ENCODE measurements around the gene SLC8A1. TPM values are rescaled to one million over a fixed set of nuclear protein-coding genes. Genes with fewer than 3 reads are reported as not detected.

The SLC8A1 gene
- total RNA-seq, 1 experiment from 2014 or later: 1.7 TPM

- no peak overlapping the region for H4K8ac ChIP-seq (replicated peaks; ENCODE audit: insufficient read length, low read depth, low read length)
- TF ChIP-seq CTCF (conservative IDR thresholded peaks at IDR 0.05): no peak
- Mint-ChIP-seq H3K27me3 (ENCODE audit: low read depth) (0 out of 2 replicates have a peak, but pooled peaks cover under 1% of the 10 kb centered on the region), H3K36me3 (ENCODE audit: insufficient read depth in 1 of 3, low read depth in 3 of 3) (no peaks in the 10 kb centered on the region), H3K9me3 (no peaks in the 10 kb centered on the region), H3K27ac (no peak overlapping the region), H3K4me3 (no peak overlapping the region), H3K4me1 (peaks cover 3 to 6% of the 10 kb centered on the region in 2 experiments)
- H2BK15ac ChIP-seq (ENCODE audit: low read depth, low read length): no peak overlapping the region
- H3K27me3 ChIP-seq (ENCODE audit: insufficient read depth, low read length): no peaks in the 10 kb centered on the region
- no peak overlapping the region for H3K27ac ChIP-seq (ENCODE audit: insufficient read length, low read depth, low read length)
- H3T11ph ChIP-seq (ENCODE audit: low read length): no peak overlapping the region
- no peak overlapping the region for H3K56ac ChIP-seq (ENCODE audit: insufficient read length, low read depth, low read length)
- DNase-seq: no peak
- H3K9ac ChIP-seq (ENCODE audit: extremely low read depth, insufficient read length, low read length): no peak overlapping the region
- no peak overlapping the region for H4K5ac ChIP-seq (ENCODE audit: insufficient read length, low read depth, low read length)
- H3K4me2 ChIP-seq (ENCODE audit: insufficient read depth, insufficient read length, low read length): no peak overlapping the region
- H3K18ac ChIP-seq (ENCODE audit: insufficient read length, low read depth, low read length): no peak overlapping the region
- H2BK12ac ChIP-seq (ENCODE audit: insufficient read length, low read depth, low read length): no peak overlapping the region
- H4K91ac ChIP-seq (ENCODE audit: insufficient read length, low read depth, low read length): no peak overlapping the region
- no peak overlapping the region for H2BK20ac ChIP-seq (ENCODE audit: low read depth, low read length, poor library complexity, severe bottlenecking)
- H2AK5ac ChIP-seq (ENCODE audit: insufficient read length, low read length): no peak overlapping the region
- no peak overlapping the region for H3K4ac ChIP-seq (ENCODE audit: low read depth, low read length)
- no peak overlapping the region for H2BK5ac ChIP-seq (ENCODE audit: insufficient read length, low read length)
- H3K23me2 ChIP-seq (ENCODE audit: insufficient read length, low read depth, low read length, poor library complexity, severe bottlenecking): no peaks in the 10 kb centered on the region
- H3K4me1 ChIP-seq (ENCODE audit: insufficient read depth, low read length): peaks cover 2% of the 10 kb centered on the region; the same call in 1 of the 2 replicates
- H4K20me1 ChIP-seq (ENCODE audit: control insufficient read depth, insufficient read depth, insufficient read length): no peaks in the 10 kb centered on the region
- H3K79me1 ChIP-seq (ENCODE audit: insufficient read depth, low read depth, low read length, poor library complexity, severe bottlenecking): no peaks in the 10 kb centered on the region
- H3K9me3 ChIP-seq (ENCODE audit: control insufficient read depth, low read depth, low read length): no peaks in the 10 kb centered on the region
- WGBS (ENCODE audit: extremely low coverage, insufficient read length, low lambda C conversion rate): no CpG with 5 or more reads among the region's 3 CpGs
- no peak overlapping the region for H2BK120ac ChIP-seq (ENCODE audit: low read depth, low read length, poor library complexity, severe bottlenecking)
- H3K23ac ChIP-seq (ENCODE audit: insufficient read length, low read depth, low read length): no peak overlapping the region
- H3K79me2 ChIP-seq (ENCODE audit: insufficient read depth, low read length): no peaks in the 10 kb centered on the region
- no peak overlapping the region for H3K14ac ChIP-seq (ENCODE audit: insufficient read depth, low read length)
- no peak overlapping the region for H2AFZ ChIP-seq (ENCODE audit: low read length)
These were observed 328.1 kb downstream of the SLC8A1 start for GRCh38 chr2:40123746-40124145.

All from H9 (cell line).